ENCODE results near the gene TYW1. TPM values are rescaled to one million over a fixed set of nuclear protein-coding genes. Genes with fewer than 3 reads are reported as not detected.

TYW1 gene
- total RNA-seq, 1 experiment from 2014 or later = 16.8 TPM

DNA sequence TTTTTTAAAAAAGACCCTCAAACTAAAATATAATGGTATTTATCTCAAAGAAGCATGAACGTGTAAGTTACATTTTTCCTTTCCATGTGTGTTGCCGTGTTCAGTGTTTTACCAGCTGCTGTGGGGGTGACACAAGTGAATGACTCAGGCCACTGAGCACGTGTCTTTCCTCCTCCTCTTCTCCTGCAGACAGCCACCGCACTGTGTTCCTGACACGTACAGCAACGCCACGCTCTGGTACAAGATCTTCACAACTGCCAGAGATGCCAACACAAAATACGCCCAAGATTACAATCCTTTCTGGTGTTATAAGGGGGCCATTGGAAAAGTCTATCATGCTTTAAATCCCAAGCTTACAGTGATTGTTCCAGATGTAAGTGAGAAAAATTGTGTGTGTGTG, 45.9 kb upstream of the TYW1 start:
- no peak for TF ChIP-seq EZH2 (IDR thresholded peaks at IDR 0.05; ENCODE audit: borderline replicate concordance, low read depth, low read length, poor library complexity, severe bottlenecking)
- no peak for TF ChIP-seq CTCF (conservative IDR thresholded peaks at IDR 0.05; ENCODE audit: low read depth, low read length)
- ChIA-PET CTCF (no interaction called here), POLR2A (ENCODE audit: low non-redundant PET) (no interaction called here)
- no peak overlapping the region for H3K4me3 ChIP-seq (ENCODE audit: low read depth, low read length, poor library complexity, severe bottlenecking)
- no peaks in the 10 kb centered on the region for H3K9me3 ChIP-seq (ENCODE audit: low read depth, low read length, poor library complexity, severe bottlenecking)
- no peak for DNase-seq (ENCODE audit: low spot score)
- H3K27me3 ChIP-seq (replicated peaks; ENCODE audit: insufficient read depth, low read depth, low read length, poor library complexity) = no peaks in the 10 kb centered on the region
- H3K36me3 ChIP-seq (ENCODE audit: insufficient read depth, low read length, poor library complexity, severe bottlenecking) = peaks cover 67% of the 10 kb centered on the region
- no TSS peak for BruUV-seq (replicated peaks)
- no peaks in the 10 kb centered on the region for H3K4me1 ChIP-seq (ENCODE audit: insufficient read depth, low read length, poor library complexity, severe bottlenecking)
- H3K27ac ChIP-seq (ENCODE audit: low read depth, low read length, poor library complexity, severe bottlenecking) = no peak overlapping the region
- intact Hi-C loops (cut with micrococcal nuclease; ENCODE audit: unreplicated experiment) = no loop called here

DNA sequence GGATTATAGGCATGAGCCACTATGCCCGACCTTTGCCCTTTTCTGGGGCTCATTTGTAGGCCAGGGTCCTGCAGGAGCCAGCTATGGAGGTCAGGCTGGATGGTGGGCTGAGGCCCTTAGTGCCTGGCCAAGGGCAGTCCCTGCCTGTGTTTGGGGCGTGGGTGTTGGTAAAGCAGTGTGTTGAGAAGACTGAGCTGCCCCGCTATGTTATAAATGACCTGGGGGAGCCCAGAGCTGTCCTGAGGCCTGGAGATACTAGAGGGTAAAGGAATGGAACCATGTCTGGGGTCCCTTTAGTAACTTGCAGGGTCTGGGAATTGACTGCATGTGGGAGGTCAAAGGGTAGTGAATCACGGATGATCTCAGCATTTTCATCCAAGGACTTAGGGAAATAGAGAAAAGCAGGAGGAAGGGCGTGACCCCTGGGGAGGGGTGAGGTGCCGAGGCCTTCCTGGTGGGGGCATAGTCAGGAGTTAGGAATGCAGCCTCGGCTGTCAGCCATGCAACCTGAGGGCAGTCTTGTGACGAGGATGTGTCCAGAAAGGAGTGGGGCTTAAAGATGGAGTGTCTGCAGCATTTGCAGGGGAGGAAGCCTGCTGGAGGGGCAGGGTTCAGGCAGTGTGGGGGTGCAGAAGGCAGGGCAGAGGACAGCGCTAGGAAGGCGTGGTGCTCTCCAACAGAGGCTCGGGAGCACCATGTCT, 44.1 kb upstream of the TYW1 start:
- ChIA-PET CTCF (no interaction called here), POLR2A (ENCODE audit: low non-redundant PET) (no interaction called here)

DNA sequence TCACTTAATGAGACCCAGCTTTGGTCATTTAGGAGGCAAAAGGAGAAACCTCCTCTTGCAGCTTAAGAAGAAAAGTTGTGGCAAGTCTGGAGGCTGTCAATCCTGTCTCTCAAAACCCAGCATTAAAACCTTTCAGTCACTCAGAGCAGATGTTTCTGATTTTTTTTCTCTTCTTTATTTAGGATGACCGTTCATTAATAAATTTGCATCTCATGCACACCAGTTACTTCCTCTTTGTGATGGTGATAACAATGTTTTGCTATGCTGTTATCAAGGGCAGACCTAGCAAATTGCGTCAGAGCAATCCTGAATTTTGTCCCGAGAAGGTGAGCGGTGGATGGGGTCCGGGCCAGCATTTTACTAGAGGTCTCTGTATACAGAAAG, 43.6 kb upstream of the TYW1 start:
- Histone ChIP-seq H3K9me3 (ENCODE audit: low read depth, low read length, poor library complexity, severe bottlenecking) (no peaks in the 10 kb centered on the region), H3K27me3 (replicated peaks; ENCODE audit: insufficient read depth, low read depth, low read length, poor library complexity) (no peaks in the 10 kb centered on the region), H3K27ac (ENCODE audit: low read depth, low read length, poor library complexity, severe bottlenecking) (no peak overlapping the region), H3K36me3 (ENCODE audit: insufficient read depth, low read length, poor library complexity, severe bottlenecking) (peaks cover 71% of the 10 kb centered on the region), H3K4me1 (ENCODE audit: insufficient read depth, low read length, poor library complexity, severe bottlenecking) (no peaks in the 10 kb centered on the region), H3K4me3 (ENCODE audit: low read depth, low read length, poor library complexity, severe bottlenecking) (no peak overlapping the region)
- intact Hi-C loops (cut with micrococcal nuclease; ENCODE audit: unreplicated experiment) = no loop called here
- ChIA-PET POLR2A (ENCODE audit: low non-redundant PET) (no interaction called here), CTCF (interaction anchor here (0.6 kb wide), 1 partner anchor 98 kb away, joined by 9 read pairs; no protein-coding TSS in a partner anchor)
- no peak for DNase-seq (ENCODE audit: low spot score)
- TF ChIP-seq EZH2 (IDR thresholded peaks at IDR 0.05; ENCODE audit: borderline replicate concordance, low read depth, low read length, poor library complexity, severe bottlenecking) = no peak
- TF ChIP-seq CTCF (conservative IDR thresholded peaks at IDR 0.05; ENCODE audit: low read depth, low read length) = no peak
- BruUV-seq (replicated peaks) = no TSS peak

More for the DNA sequence above, 44.1 kb upstream of the TYW1 start:
- TF ChIP-seq EZH2 (IDR thresholded peaks at IDR 0.05; ENCODE audit: borderline replicate concordance, low read depth, low read length, poor library complexity, severe bottlenecking) = no peak
- Histone ChIP-seq H3K27me3 (replicated peaks; ENCODE audit: insufficient read depth, low read depth, low read length, poor library complexity) (no peaks in the 10 kb centered on the region), H3K4me1 (ENCODE audit: insufficient read depth, low read length, poor library complexity, severe bottlenecking) (no peaks in the 10 kb centered on the region), H3K4me3 (ENCODE audit: low read depth, low read length, poor library complexity, severe bottlenecking) (no peak overlapping the region), H3K27ac (ENCODE audit: low read depth, low read length, poor library complexity, severe bottlenecking) (no peak overlapping the region), H3K9me3 (ENCODE audit: low read depth, low read length, poor library complexity, severe bottlenecking) (no peaks in the 10 kb centered on the region), H3K36me3 (ENCODE audit: insufficient read depth, low read length, poor library complexity, severe bottlenecking) (peaks cover 67% of the 10 kb centered on the region)
- no TSS peak for BruUV-seq (replicated peaks)
- no peak for DNase-seq (ENCODE audit: low spot score)
- intact Hi-C loops (cut with micrococcal nuclease; ENCODE audit: unreplicated experiment) = no loop called here
